BE2C (cell line): Measurements from ENCODE around the gene ALDH1L2.
"Not testable (repeated sequence)": the region's sequence is repeated elsewhere in the genome, so short reads cannot be mapped to it uniquely, and the experiment has no call there.

ENCODE experiments used
- DNase-seq: peaks from one replicate; pipeline ENCODE4 v3.0.0-alpha.2; 2020
- H3K27me3 ChIP-seq: fragments of 250-450 bp; sonication (Bioruptor Pico); 2 replicates; pipeline ENCODE4 v1.5.1; 2020; ENCODE audit warnings: mild to moderate bottlenecking
- H3K36me3 ChIP-seq: fragments of 250-450 bp; sonication (Bioruptor Pico); 2 replicates; pipeline ENCODE4 v1.5.1; 2020; ENCODE audit warnings: mild to moderate bottlenecking
- H3K4me1 ChIP-seq: fragments of 250-450 bp; sonication (Bioruptor Pico); 2 replicates; pipeline ENCODE4 v1.5.1; 2020
- H3K4me3 ChIP-seq: 2 replicates; pipeline ENCODE4 v1.5.1; 2011; ENCODE audit warnings: low read depth, low read length
- H3K9me3 ChIP-seq: fragments of 250-450 bp; sonication (Bioruptor Pico); 2 replicates; pipeline ENCODE4 v1.5.1; 2020
- TF ChIP-seq, protein P1 (sequence below): IDR thresholded peaks from 2 replicates; pipeline ENCODE4 v1.5.1; 2012; ENCODE audit warnings: mild to moderate bottlenecking, low read depth, low read length

Gene ALDH1L2

DNA sequence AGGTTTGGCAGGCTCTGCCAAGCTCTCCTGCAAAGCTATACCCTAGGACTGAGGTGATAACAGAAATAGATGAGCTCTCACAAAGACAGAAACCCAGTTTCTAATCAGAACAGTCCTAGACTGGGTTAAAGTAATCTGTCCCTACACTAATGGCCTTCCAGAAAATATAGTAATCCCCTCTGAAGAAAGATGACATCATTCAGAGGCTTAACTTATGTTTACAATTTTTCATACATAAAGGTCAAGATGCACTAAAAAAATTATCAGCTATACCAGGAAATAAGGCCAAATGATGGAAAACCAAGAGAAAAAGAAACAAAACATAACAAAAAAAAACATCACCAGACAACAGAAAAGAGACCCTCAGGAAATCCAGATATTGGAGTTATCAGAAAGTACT lies 18.4 kb upstream of the ALDH1L2 start:
- Histone ChIP-seq H3K9me3 (no peaks in the 10 kb centered on the region), H3K27me3 (no peaks in the 10 kb centered on the region), H3K36me3 (no peaks in the 10 kb centered on the region), H3K4me1 (no peaks in the 10 kb centered on the region), H3K4me3 (no peak overlapping the region)
- DNase-seq = no peak
- TF ChIP-seq, protein P1, sequence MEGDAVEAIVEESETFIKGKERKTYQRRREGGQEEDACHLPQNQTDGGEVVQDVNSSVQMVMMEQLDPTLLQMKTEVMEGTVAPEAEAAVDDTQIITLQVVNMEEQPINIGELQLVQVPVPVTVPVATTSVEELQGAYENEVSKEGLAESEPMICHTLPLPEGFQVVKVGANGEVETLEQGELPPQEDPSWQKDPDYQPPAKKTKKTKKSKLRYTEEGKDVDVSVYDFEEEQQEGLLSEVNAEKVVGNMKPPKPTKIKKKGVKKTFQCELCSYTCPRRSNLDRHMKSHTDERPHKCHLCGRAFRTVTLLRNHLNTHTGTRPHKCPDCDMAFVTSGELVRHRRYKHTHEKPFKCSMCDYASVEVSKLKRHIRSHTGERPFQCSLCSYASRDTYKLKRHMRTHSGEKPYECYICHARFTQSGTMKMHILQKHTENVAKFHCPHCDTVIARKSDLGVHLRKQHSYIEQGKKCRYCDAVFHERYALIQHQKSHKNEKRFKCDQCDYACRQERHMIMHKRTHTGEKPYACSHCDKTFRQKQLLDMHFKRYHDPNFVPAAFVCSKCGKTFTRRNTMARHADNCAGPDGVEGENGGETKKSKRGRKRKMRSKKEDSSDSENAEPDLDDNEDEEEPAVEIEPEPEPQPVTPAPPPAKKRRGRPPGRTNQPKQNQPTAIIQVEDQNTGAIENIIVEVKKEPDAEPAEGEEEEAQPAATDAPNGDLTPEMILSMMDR = no peak

DNA sequence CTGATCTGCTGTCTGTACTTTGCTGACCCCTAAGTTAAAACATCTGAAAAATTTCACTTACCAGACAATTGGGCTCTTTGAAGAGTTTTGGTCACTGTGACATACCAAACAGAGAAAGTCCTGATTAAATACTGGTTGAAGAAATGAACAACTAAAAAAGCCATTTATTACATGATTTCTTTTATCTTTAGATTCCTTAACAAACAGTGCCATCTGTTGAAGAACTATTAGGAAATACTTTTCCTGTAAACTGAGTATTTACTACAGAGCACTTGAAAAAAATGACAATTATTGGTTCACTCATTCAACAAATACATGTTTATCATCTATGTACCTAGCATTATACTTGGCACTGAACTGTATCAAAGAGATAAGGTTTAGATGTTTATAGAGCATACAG lies 16.7 kb upstream of the ALDH1L2 start:
- no peak for DNase-seq
- Histone ChIP-seq H3K9me3 (no peaks in the 10 kb centered on the region), H3K27me3 (no peaks in the 10 kb centered on the region), H3K4me3 (no peak overlapping the region), H3K36me3 (no peaks in the 10 kb centered on the region), H3K4me1 (no peaks in the 10 kb centered on the region)
- TF ChIP-seq, protein P1 = no peak

DNA sequence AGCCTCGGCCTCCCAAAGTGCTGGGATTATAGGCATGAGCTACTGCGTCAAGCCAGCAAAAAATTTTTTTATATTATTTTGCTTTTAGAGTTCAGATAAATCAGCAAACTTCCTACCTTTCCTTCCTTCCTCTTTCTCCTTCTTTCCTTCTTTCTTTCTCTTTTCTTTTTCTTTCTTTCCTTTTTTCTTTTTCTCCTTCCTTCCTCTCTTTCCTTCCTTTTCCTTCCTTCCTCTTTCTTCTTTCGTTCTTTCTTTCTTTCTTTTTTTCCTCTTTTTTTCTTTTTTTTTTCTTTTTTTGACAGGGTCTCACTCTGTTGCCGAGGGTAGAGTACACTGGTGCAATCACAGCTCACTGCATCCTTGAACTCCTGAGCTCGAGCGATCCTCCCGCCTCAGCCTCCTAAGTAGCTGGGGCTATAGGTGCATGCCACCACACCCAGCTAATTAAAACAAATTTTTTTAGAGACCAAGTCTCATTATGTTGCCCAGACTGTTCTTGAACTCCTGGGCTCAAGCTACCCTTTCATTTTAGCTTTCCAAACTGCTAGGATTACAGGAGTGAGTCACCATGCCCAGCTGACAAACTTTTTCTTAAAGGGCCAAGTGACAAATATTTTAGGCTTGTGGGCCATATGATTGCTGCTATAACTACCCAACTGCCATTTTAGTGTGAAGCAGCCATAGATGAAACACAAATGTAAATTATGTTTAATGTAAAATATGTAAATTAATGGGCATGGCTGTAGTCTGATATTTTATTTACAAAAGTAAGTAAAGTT lies 16.1 kb upstream of the ALDH1L2 start:
- Histone ChIP-seq H3K36me3 (no peaks in the 10 kb centered on the region), H3K4me3 (no peak overlapping the region), H3K27me3 (no peaks in the 10 kb centered on the region), H3K9me3 (no peaks in the 10 kb centered on the region), H3K4me1 (no peaks in the 10 kb centered on the region)
- TF ChIP-seq, protein P1 = no peak
- no peak for DNase-seq

DNA sequence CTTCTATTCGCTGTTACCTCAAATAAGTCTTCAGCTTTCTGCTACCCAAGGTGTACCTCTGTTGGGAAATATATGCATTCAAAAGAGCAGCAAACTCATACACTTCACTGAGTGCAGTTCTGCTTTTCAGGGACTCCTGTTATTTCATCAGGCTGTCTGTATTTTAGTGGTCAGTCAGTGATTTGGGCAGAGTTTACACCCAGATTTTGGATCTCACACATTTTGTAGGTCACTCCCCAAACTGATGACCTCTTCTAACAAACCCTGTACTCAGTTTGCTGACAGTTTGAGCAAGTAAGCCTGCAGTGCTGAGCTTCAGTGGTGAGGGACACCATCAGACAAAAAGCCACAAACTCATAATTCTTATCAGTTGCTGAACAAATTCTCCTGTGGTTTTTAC lies 15.1 kb upstream of the ALDH1L2 start:
- Histone ChIP-seq H3K4me1 (no peaks in the 10 kb centered on the region), H3K4me3 (no peak overlapping the region), H3K27me3 (no peaks in the 10 kb centered on the region), H3K36me3 (no peaks in the 10 kb centered on the region), H3K9me3 (no peaks in the 10 kb centered on the region)
- DNase-seq = no peak
- TF ChIP-seq, protein P1 = no peak

DNA sequence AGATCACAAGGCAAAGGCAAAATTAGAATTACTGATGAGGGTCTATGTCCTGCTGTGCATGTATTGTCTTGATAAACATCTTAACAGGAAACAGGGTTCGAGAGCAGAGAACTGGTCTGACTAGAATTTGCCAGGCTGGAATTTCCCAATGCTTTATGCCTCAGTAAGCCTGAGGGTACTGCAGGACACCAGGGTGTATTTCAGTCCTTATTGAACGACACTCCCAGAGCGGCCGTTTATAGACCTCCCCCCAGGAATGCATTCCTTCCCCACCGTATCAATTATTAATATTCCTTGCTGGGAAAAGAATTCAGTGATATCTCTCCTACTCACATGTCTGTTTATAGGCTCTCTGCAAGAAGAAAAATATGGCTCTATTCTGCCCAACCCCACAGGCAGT lies 11.1 kb upstream of the ALDH1L2 start:
- not testable (repeated sequence) for H3K4me1 ChIP-seq, H3K9me3 ChIP-seq, H3K36me3 ChIP-seq, DNase-seq, H3K27me3 ChIP-seq, H3K4me3 ChIP-seq

DNA sequence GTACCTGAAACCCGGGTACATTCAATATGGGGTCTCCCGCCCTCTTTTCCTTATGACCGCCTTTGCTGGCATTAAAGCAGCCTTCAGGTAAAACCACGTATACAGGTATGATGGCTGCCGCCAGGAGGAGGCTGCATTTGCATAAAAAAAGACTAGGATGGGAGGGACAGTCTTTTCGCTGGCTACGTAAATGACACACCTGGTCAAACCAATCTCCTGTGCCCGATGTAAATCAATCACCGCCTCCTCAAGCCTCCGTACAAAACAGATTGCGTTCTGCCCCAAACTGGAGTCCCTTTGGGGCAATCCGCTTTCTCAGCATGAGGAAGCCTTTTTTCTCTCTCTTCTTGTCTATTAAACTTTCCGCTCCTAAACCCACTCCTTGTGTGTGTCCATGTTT lies 8.1 kb upstream of the ALDH1L2 start:
- Histone ChIP-seq H3K27me3 (no peaks in the 10 kb centered on the region), H3K4me3 (no peak overlapping the region), H3K9me3 (no peaks in the 10 kb centered on the region), H3K36me3 (no peaks in the 10 kb centered on the region), H3K4me1 (no peaks in the 10 kb centered on the region)
- TF ChIP-seq, protein P1 = no peak
- no peak for DNase-seq
